Measurements from ENCODE around the gene LTB4R2.

LTB4R2 gene

GRCh38 chr14:24339284-24340151 is 29.6 kb downstream of the LTB4R2 start, which contains the start of gene RIPK3:
TSS of gene RIPK3 (minus strand) at chr14:24339991. CDS start at chr14:24339826, 165 bp downstream.
- Histone ChIP-seq H3K27me3 (ENCODE audit: low read depth, low read length) (peaks cover 13% of the 10 kb centered on the region), H3K79me2 (ENCODE audit: low read length) (no peaks in the 10 kb centered on the region), H3K4me3 (ENCODE audit: low read length) (peak within 1 kb of the TSS; percentile 79), H3K9me3 (ENCODE audit: insufficient read depth, low read length) (no peaks in the 10 kb centered on the region), H3K27ac (ENCODE audit: low read length) (no peak within 1 kb of the TSS), H3K36me3 (replicated peaks; ENCODE audit: low read depth, low read length) (no peaks in the 10 kb centered on the region), H4K20me1 (ENCODE audit: insufficient read depth, low read length) (no peaks in the 10 kb centered on the region), H3K4me1 (ENCODE audit: low read length) (peaks cover 11% of the 10 kb centered on the region; the same call in 1 of the 2 replicates), H3K4me2 (ENCODE audit: low read length) (peak within 1 kb of the TSS; percentile 79), H3K9ac (ENCODE audit: low read length) (peak within 1 kb of the TSS; percentile 56), H2AFZ (ENCODE audit: low read depth, low read length) (peak within 1 kb of the TSS; percentile 61; the same call in 1 of the 2 replicates)
- TF ChIP-seq CTCF (IDR thresholded peaks at IDR 0.05; ENCODE audit: low read depth, low read length) (no peak), EZH2phosphoT487 (IDR thresholded peaks at IDR 0.05; ENCODE audit: low read depth) (no peak)

GRCh38 chr14:24340606-24341005 is 30.7 kb downstream of the LTB4R2 start:
- H3K27ac ChIP-seq (ENCODE audit: low read length) = no peak overlapping the region

GRCh38 chr14:24342889-24343288 is 32.9 kb downstream of the LTB4R2 start:
- no peak overlapping the region for H3K27ac ChIP-seq (ENCODE audit: low read length)
- H4K20me1 ChIP-seq (ENCODE audit: insufficient read depth, low read length) = no peaks in the 10 kb centered on the region
- no peaks in the 10 kb centered on the region for H3K9me3 ChIP-seq (ENCODE audit: insufficient read depth, low read length)
- H3K4me1 ChIP-seq (ENCODE audit: low read length) = peaks cover 11% of the 10 kb centered on the region; the same call in 1 of the 2 replicates
- no peak overlapping the region for H2AFZ ChIP-seq (ENCODE audit: low read depth, low read length)
- no peak overlapping the region for H3K4me2 ChIP-seq (ENCODE audit: low read length)
- H3K36me3 ChIP-seq (replicated peaks; ENCODE audit: low read depth, low read length) = no peaks in the 10 kb centered on the region
- TF ChIP-seq CTCF (IDR thresholded peaks at IDR 0.05; ENCODE audit: low read depth, low read length) = no peak
- TF ChIP-seq EZH2phosphoT487 (IDR thresholded peaks at IDR 0.05; ENCODE audit: low read depth) = no peak
- H3K27me3 ChIP-seq (ENCODE audit: low read depth, low read length) = 0 out of 2 replicates have a peak, but pooled peaks cover 5% of the 10 kb centered on the region
- H3K4me3 ChIP-seq (ENCODE audit: low read length) = no peak overlapping the region
- no peaks in the 10 kb centered on the region for H3K79me2 ChIP-seq (ENCODE audit: low read length)
- H3K9ac ChIP-seq (ENCODE audit: low read length) = no peak overlapping the region

More at GRCh38 chr14:24340606-24341005, 30.7 kb downstream of the LTB4R2 start:
- Histone ChIP-seq H3K27me3 (ENCODE audit: low read depth, low read length) (peaks cover 5% of the 10 kb centered on the region; the same call in 1 of the 2 replicates), H3K4me3 (ENCODE audit: low read length) (no peak overlapping the region), H4K20me1 (ENCODE audit: insufficient read depth, low read length) (no peaks in the 10 kb centered on the region), H3K36me3 (replicated peaks; ENCODE audit: low read depth, low read length) (no peaks in the 10 kb centered on the region), H3K79me2 (ENCODE audit: low read length) (no peaks in the 10 kb centered on the region), H3K9me3 (ENCODE audit: insufficient read depth, low read length) (no peaks in the 10 kb centered on the region), H3K4me1 (ENCODE audit: low read length) (peaks cover 11% of the 10 kb centered on the region; the same call in 1 of the 2 replicates), H2AFZ (ENCODE audit: low read depth, low read length) (no peak overlapping the region), H3K4me2 (ENCODE audit: low read length) (no peak overlapping the region), H3K9ac (ENCODE audit: low read length) (no peak overlapping the region)
- TF ChIP-seq EZH2phosphoT487 (IDR thresholded peaks at IDR 0.05; ENCODE audit: low read depth) (no peak), CTCF (IDR thresholded peaks at IDR 0.05; ENCODE audit: low read depth, low read length) (no peak)
